IMR-90 (cell line): ENCODE data around the gene RAMP3. TPM values are rescaled to one million over a fixed set of nuclear protein-coding genes. Genes with fewer than 3 reads are reported as not detected.

Source experiments
- ATAC-seq: fragments of 200-7000 bp; cut with Tn5 transposase; 2 replicates; pipeline ENCODE4 v1.9.1; 2020; ENCODE audit warnings: low read depth, mild to moderate bottlenecking, moderate library complexity
- BruUV-seq: library from RNA; stranded (reverse); fragments of 400-500 nt; replicated peaks from 2 replicates; lab custom pipeline; 2021; lab: Mats Ljungman, UMichigan
- CTCF ChIA-PET: fragments of 300-600 bp; formaldehyde crosslinking; extraction: SDS; loops from one replicate; lab custom pipeline; 2021; ENCODE audit warnings: antibody characterized with exemption; lab: Yijun Ruan, JAX
- POLR2A ChIA-PET: fragments of 300-600 bp; sonication (Branson Sonifier 250); formaldehyde crosslinking; loops from one replicate; lab custom pipeline; 2022; ENCODE audit warnings: antibody characterized with exemption; ENCODE audit not compliant: unreplicated experiment; lab: Charles Lee
- DNase-seq: peaks from one replicate; pipeline ENCODE4 v3.0.0; 2013
- H2AFZ ChIP-seq: replicated peaks from 2 replicates; pipeline ENCODE3; 2013; ENCODE audit warnings: low read length, mild to moderate bottlenecking; ENCODE audit not compliant: poor library complexity
- H2AK5ac ChIP-seq: 2 replicates; pipeline ENCODE4 v1.6.1; 2013; ENCODE audit warnings: low read depth, low read length, inconsistent platforms
- H2AK9ac ChIP-seq: replicated peaks from 2 replicates; pipeline ENCODE3; 2013; ENCODE audit warnings: mild to moderate bottlenecking, low read depth, low read length, moderate library complexity; ENCODE audit not compliant: poor library complexity
- H2BK120ac ChIP-seq: 2 replicates; pipeline ENCODE4 v1.6.1; 2013; ENCODE audit warnings: low read depth, low read length, inconsistent platforms
- H2BK15ac ChIP-seq: 3 replicates; pipeline ENCODE4 v1.6.1; 2013; ENCODE audit warnings: low read depth, low read length, inconsistent platforms
- H2BK20ac ChIP-seq: 2 replicates; pipeline ENCODE4 v1.6.1; 2013; ENCODE audit warnings: low read depth, mild to moderate bottlenecking, inconsistent platforms, low read length, moderate library complexity
- H2BK5ac ChIP-seq: 2 replicates; pipeline ENCODE4 v1.6.1; 2013; ENCODE audit warnings: mild to moderate bottlenecking, low read depth, low read length, inconsistent platforms; ENCODE audit not compliant: poor library complexity, severe bottlenecking
- H3K14ac ChIP-seq: replicated peaks from 2 replicates; pipeline ENCODE4 v1.6.1; 2013; ENCODE audit warnings: low read depth, low read length, inconsistent platforms
- H3K18ac ChIP-seq: 2 replicates; pipeline ENCODE4 v1.6.1; 2013; ENCODE audit warnings: low read depth, low read length, control low read depth
- H3K23ac ChIP-seq: 2 replicates; pipeline ENCODE4 v1.6.1; 2013; ENCODE audit warnings: low read depth, low read length, inconsistent platforms
- H3K27ac ChIP-seq: 2 replicates; pipeline ENCODE4 v1.5.1; 2013; ENCODE audit warnings: mild to moderate bottlenecking, control low read depth, low read length; ENCODE audit not compliant: insufficient read depth
- H3K27me3 ChIP-seq: 2 replicates; pipeline ENCODE4 v1.6.1; 2013; ENCODE audit warnings: low read length; ENCODE audit not compliant: control insufficient read depth, insufficient read depth
- H3K36me3 ChIP-seq: 2 replicates; pipeline ENCODE4 v1.6.1; 2013; ENCODE audit warnings: low read length, mixed read lengths; ENCODE audit not compliant: control insufficient read depth, insufficient read depth
- H3K4ac ChIP-seq: 2 replicates; pipeline ENCODE4 v1.6.1; 2013; ENCODE audit warnings: low read depth, low read length, inconsistent platforms
- H3K4me1 ChIP-seq: 2 replicates; pipeline ENCODE4 v1.6.1; 2013; ENCODE audit warnings: low read length, mixed read lengths; ENCODE audit not compliant: control insufficient read depth, insufficient read depth
- H3K4me2 ChIP-seq: 2 replicates; pipeline ENCODE4 v1.6.1; 2013; ENCODE audit warnings: low read depth, mild to moderate bottlenecking, control low read depth, low read length, moderate library complexity
- H3K4me3 ChIP-seq: 2 replicates; pipeline ENCODE4 v1.5.1; 2013; ENCODE audit warnings: low read depth, mild to moderate bottlenecking, control low read depth, low read length, moderate library complexity; ENCODE audit not compliant: insufficient read depth
- H3K56ac ChIP-seq: 2 replicates; pipeline ENCODE4 v1.6.1; 2013; ENCODE audit warnings: low read length, inconsistent platforms; ENCODE audit not compliant: insufficient read depth; ENCODE audit errors: extremely low read depth
- H3K79me1 ChIP-seq, 2 experiments: 2 replicates each; pipeline ENCODE4 v1.6.1; 2013; ENCODE audit warnings: low read length in 2 of 2, inconsistent platforms in 1 of 2, low read depth in 1 of 2
- H3K9ac ChIP-seq: 2 replicates; pipeline ENCODE4 v1.6.1; 2013; ENCODE audit warnings: low read depth, low read length, control low read depth
- H3K9me1 ChIP-seq: 2 replicates; pipeline ENCODE4 v1.6.1; 2013; ENCODE audit warnings: low read length, inconsistent platforms; ENCODE audit not compliant: insufficient read depth
- H3K9me3 ChIP-seq: 2 replicates; pipeline ENCODE4 v1.6.1; 2013; ENCODE audit warnings: low read length; ENCODE audit not compliant: control insufficient read depth, insufficient read depth
- H4K20me1 ChIP-seq: 2 replicates; pipeline ENCODE4 v1.6.1; 2013; ENCODE audit warnings: low read length, inconsistent platforms; ENCODE audit not compliant: insufficient read depth
- H4K5ac ChIP-seq: 2 replicates; pipeline ENCODE4 v1.6.1; 2013; ENCODE audit warnings: mild to moderate bottlenecking, low read depth, low read length, control low read depth
- H4K8ac ChIP-seq, 2 experiments: 2 replicates each; pipeline ENCODE4 v1.6.1; 2013; ENCODE audit warnings: low read depth in 2 of 2, low read length in 2 of 2, control low read depth in 1 of 2, inconsistent platforms in 1 of 2
- H4K91ac ChIP-seq: 2 replicates; pipeline ENCODE4 v1.6.1; 2013; ENCODE audit warnings: low read depth, low read length, inconsistent platforms; ENCODE audit not compliant: insufficient read depth
- BHLHE40 ChIP-seq: fragments of 150-350 bp; IDR thresholded peaks from 2 replicates; pipeline ENCODE4 v1.6.1; 2016; ENCODE audit warnings: mild to moderate bottlenecking, low read depth, low read length
- CEBPB ChIP-seq: IDR thresholded peaks from 2 replicates; pipeline ENCODE4 v1.6.1; 2012; ENCODE audit warnings: low read depth, low read length, improper control_type of control experiment
- CHD1 ChIP-seq: IDR thresholded peaks from 2 replicates; pipeline ENCODE4 v1.6.1; 2012; ENCODE audit warnings: low read depth, low read length, improper control_type of control experiment
- FOS ChIP-seq: fragments of 150-350 bp; IDR thresholded peaks from 2 replicates; pipeline ENCODE4 v1.6.1; 2016; ENCODE audit warnings: low read depth, low read length
- MAFK ChIP-seq: IDR thresholded peaks from 2 replicates; pipeline ENCODE4 v1.6.1; 2012; ENCODE audit warnings: low read depth, low read length, improper control_type of control experiment
- MAZ ChIP-seq: IDR thresholded peaks from 2 replicates; pipeline ENCODE4 v1.6.1; 2012; ENCODE audit warnings: low read depth, mild to moderate bottlenecking, low read length, improper control_type of control experiment, moderate library complexity, borderline replicate concordance
- MXI1 ChIP-seq: IDR thresholded peaks from 2 replicates; pipeline ENCODE4 v1.6.1; 2012; ENCODE audit warnings: low read depth, mild to moderate bottlenecking, low read length, moderate library complexity, borderline replicate concordance
- POLR2A ChIP-seq: IDR thresholded peaks from 2 replicates; pipeline ENCODE4 v1.6.1; 2012; ENCODE audit warnings: mild to moderate bottlenecking, low read depth, low read length
- RAD21 ChIP-seq: IDR thresholded peaks from 2 replicates; pipeline ENCODE4 v1.6.1; 2012; ENCODE audit warnings: low read length, improper control_type of control experiment
- RCOR1 ChIP-seq: IDR thresholded peaks from 2 replicates; pipeline ENCODE4 v1.6.1; 2012; ENCODE audit warnings: mild to moderate bottlenecking, low read length, improper control_type of control experiment; ENCODE audit not compliant: insufficient replicate concordance
- RFX5 ChIP-seq: IDR thresholded peaks from 2 replicates; pipeline ENCODE4 v1.8.0; 2012; ENCODE audit warnings: low read depth, mild to moderate bottlenecking, low read length, moderate library complexity
- SMC3 ChIP-seq: fragments of 150-350 bp; IDR thresholded peaks from 2 replicates; pipeline ENCODE4 v1.6.1; 2016; ENCODE audit warnings: low read depth, mild to moderate bottlenecking, antibody characterized with exemption, low read length, moderate library complexity
- WGBS, 2 experiments: methylation state at CpG; one replicate each; pipeline versions ENCODE4 v1.1.5 to v1.1.7; 2013; ENCODE audit warnings: missing lambda C conversion rate in 2 of 2; ENCODE audit not compliant: insufficient read length in 1 of 2; ENCODE audit errors: extremely low coverage in 2 of 2; 5-methylcytosine and 5-hydroxymethylcytosine counted together
- dilution Hi-C: fragments of 300-500 bp; cut with HindIII; formaldehyde crosslinking; loops from one replicate; pipeline ENCODE4 v1.14.3; 2018; ENCODE audit warnings: low sequenced_read_pairs; ENCODE audit not compliant: unreplicated experiment
- in situ Hi-C: fragments of 300-500 bp; cut with MboI; formaldehyde crosslinking; loops from 3 replicates; pipeline ENCODE4 v1.14.3; 2019; ENCODE audit warnings: low sequenced_read_pairs, inconsistent platforms, mixed read lengths
- intact Hi-C: fragments of 100-400 bp; cut with micrococcal nuclease; formaldehyde crosslinking; loops from 2 replicates; pipeline ENCODE4 v1.10.0; 2022
- polyA plus RNA-seq, 3 experiments: library from polyadenylated mRNA; depleted of rRNA; stranded (reverse); fragments of >200 nt; gene quantifications; 2 replicates each; pipeline ENCODE4 v1.2.3, GENCODE V29; 2012; ENCODE audit warnings: low replicate concordance in 1 of 3
- total RNA-seq: library from RNA; depleted of rRNA; stranded (reverse); fragments of >200 nt; gene quantifications from 2 replicates; pipeline ENCODE4 v1.2.3, GENCODE V29; 2012
- TF ChIP-seq, protein P1 (sequence below): fragments of 150-350 bp; IDR thresholded peaks from 2 replicates; pipeline ENCODE4 v1.6.1; 2017; ENCODE audit warnings: mild to moderate bottlenecking, antibody characterized with exemption, low read length, low read depth
- TF ChIP-seq, protein P2 (sequence below): fragments of 150-350 bp; IDR thresholded peaks from 2 replicates; pipeline ENCODE4 v1.6.1; 2016; ENCODE audit warnings: low read depth, mild to moderate bottlenecking, low read length, moderate library complexity, borderline replicate concordance
- TF ChIP-seq, protein P3 (sequence below): conservative IDR thresholded peaks from 2 replicates; pipeline ENCODE4 v1.5.1; 2012; ENCODE audit warnings: mild to moderate bottlenecking, low read depth, low read length, improper control_type of control experiment

RAMP3 gene
- total and polyA plus RNA-seq, 2 of the 4 experiments (the other 2 are of a cell fraction): not detected

DNA sequence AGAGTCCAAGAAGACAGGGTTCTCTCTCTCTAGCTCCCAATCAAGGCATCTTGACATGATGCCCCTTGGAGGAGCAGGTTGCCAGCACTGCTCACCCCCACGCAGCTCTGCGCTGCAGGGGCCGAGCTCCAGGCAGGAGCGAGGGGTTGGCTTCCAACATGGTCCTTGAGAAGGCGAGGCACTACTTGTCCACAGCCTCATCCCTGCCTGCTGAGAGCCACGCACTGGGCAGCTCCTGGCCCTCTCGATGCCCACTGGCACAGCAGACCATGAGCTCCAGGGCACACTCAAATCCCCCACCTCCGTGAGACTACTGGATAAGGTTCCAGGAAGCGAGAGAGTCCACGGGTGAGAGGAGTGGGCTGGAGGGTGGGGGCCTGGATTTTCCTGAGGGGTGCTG, 31.1 kb downstream of the RAMP3 start:
- Histone ChIP-seq H3K14ac (no peak overlapping the region), H3K4ac (no peak overlapping the region), H3K23ac (no peak overlapping the region), H3K36me3 (no peaks in the 10 kb centered on the region), H3K79me1 (no peaks in the 10 kb centered on the region), H4K91ac (no peak overlapping the region), H3K9me3 (no peaks in the 10 kb centered on the region), H2BK15ac (no peak overlapping the region), H3K4me2 (no peak overlapping the region), H3K9ac (no peak overlapping the region), H4K5ac (no peak overlapping the region), H3K9me1 (no peaks in the 10 kb centered on the region), H4K20me1 (no peaks in the 10 kb centered on the region), H2BK120ac (no peak overlapping the region), H3K4me1 (no peaks in the 10 kb centered on the region), H3K4me3 (no peak overlapping the region), H2AK9ac (no peak overlapping the region), H3K27ac (no peak overlapping the region), H3K27me3 (peaks cover 21% of the 10 kb centered on the region), H3K56ac (no peak overlapping the region), H4K8ac (no peak overlapping the region), H2BK20ac (no peak overlapping the region), H3K18ac (no peak overlapping the region), H2AK5ac (no peak overlapping the region), H2BK5ac (no peak overlapping the region), H2AFZ (no peak overlapping the region)
- intact Hi-C loops: no loop called here
- DNase-seq (no peak), ATAC-seq (no peak)
- no TSS peak for BruUV-seq
- dilution Hi-C loops: no loop called here
- no peak for TF ChIP-seq MAZ
- no peak for TF ChIP-seq FOS
- no peak for TF ChIP-seq RAD21
- TF ChIP-seq SMC3: no peak
- TF ChIP-seq CEBPB: no peak
- TF ChIP-seq CHD1: no peak
- TF ChIP-seq, protein P1, sequence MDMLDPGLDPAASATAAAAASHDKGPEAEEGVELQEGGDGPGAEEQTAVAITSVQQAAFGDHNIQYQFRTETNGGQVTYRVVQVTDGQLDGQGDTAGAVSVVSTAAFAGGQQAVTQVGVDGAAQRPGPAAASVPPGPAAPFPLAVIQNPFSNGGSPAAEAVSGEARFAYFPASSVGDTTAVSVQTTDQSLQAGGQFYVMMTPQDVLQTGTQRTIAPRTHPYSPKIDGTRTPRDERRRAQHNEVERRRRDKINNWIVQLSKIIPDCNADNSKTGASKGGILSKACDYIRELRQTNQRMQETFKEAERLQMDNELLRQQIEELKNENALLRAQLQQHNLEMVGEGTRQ: no peak
- no peak for TF ChIP-seq MXI1
- no peak for TF ChIP-seq RCOR1
- no peak for TF ChIP-seq MAFK
- TF ChIP-seq, protein P2, sequence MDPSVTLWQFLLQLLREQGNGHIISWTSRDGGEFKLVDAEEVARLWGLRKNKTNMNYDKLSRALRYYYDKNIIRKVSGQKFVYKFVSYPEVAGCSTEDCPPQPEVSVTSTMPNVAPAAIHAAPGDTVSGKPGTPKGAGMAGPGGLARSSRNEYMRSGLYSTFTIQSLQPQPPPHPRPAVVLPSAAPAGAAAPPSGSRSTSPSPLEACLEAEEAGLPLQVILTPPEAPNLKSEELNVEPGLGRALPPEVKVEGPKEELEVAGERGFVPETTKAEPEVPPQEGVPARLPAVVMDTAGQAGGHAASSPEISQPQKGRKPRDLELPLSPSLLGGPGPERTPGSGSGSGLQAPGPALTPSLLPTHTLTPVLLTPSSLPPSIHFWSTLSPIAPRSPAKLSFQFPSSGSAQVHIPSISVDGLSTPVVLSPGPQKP: no peak
- no peak for TF ChIP-seq RFX5
- TF ChIP-seq BHLHE40: no peak
- TF ChIP-seq, protein P3, sequence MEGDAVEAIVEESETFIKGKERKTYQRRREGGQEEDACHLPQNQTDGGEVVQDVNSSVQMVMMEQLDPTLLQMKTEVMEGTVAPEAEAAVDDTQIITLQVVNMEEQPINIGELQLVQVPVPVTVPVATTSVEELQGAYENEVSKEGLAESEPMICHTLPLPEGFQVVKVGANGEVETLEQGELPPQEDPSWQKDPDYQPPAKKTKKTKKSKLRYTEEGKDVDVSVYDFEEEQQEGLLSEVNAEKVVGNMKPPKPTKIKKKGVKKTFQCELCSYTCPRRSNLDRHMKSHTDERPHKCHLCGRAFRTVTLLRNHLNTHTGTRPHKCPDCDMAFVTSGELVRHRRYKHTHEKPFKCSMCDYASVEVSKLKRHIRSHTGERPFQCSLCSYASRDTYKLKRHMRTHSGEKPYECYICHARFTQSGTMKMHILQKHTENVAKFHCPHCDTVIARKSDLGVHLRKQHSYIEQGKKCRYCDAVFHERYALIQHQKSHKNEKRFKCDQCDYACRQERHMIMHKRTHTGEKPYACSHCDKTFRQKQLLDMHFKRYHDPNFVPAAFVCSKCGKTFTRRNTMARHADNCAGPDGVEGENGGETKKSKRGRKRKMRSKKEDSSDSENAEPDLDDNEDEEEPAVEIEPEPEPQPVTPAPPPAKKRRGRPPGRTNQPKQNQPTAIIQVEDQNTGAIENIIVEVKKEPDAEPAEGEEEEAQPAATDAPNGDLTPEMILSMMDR: no peak
- TF ChIP-seq POLR2A: no peak
- ChIA-PET POLR2A (no interaction called here), CTCF (no interaction called here)
- in situ Hi-C loops: no loop called here
- 73% methylated on average over 7 of the region's 10 CpGs; no CpG with 5 or more reads in 1 of the 2 experiments for WGBS, 2 experiments
